Peyer's patch (tissue), 4 donors: ENCODE measurements around the gene DLAT. TPM values are rescaled to one million over a fixed set of nuclear protein-coding genes. Genes with fewer than 3 reads are reported as not detected.

Experiments
- DNase-seq, 3 donors: peaks; one replicate each; pipeline ENCODE4 v3.0.0-alpha.2; 2017 to 2019
- H3K27ac ChIP-seq, 4 donors: fragments of 200-600 bp; sonication (generic); one replicate each; pipeline ENCODE4 v1.5.1; 2016 to 2019
- H3K27me3 ChIP-seq, 2 donors: fragments of 200-600 bp; sonication (generic); one replicate each; pipeline ENCODE4 v1.5.1; 2019
- H3K36me3 ChIP-seq, 3 donors: fragments of 200-600 bp; sonication (generic); one replicate each; pipeline ENCODE4 v1.5.1; 2016 to 2019
- H3K4me1 ChIP-seq, 4 donors: fragments of 200-600 bp; sonication (generic); one replicate each; pipeline ENCODE4 v1.5.1; 2016 to 2019
- H3K4me3 ChIP-seq, 4 donors: fragments of 200-600 bp; sonication (generic); 1 replicate in 3 of 4; 2 replicates in 1 of 4; pipeline ENCODE4 v1.5.1; 2016 to 2019; ENCODE audit warnings: mild to moderate bottlenecking in 1 of 4
- H3K9me3 ChIP-seq, 4 donors: fragments of 200-600 bp; sonication (generic); one replicate each; pipeline ENCODE4 v1.5.1; 2016 to 2019; ENCODE audit warnings: mild to moderate bottlenecking in 1 of 4
- POLR2A ChIP-seq, 2 donors: fragments of 450-650 bp; IDR thresholded peaks; one replicate each; pipeline ENCODE4 v1.5.1; 2017; ENCODE audit warnings: antibody characterized with exemption in 2 of 2, mild to moderate bottlenecking in 2 of 2, moderate library complexity in 2 of 2
- total RNA-seq, 4 donors: library from RNA; depleted of rRNA; stranded (reverse); fragments of >200 nt; gene quantifications; one replicate each; pipeline ENCODE4 v1.1.0, GENCODE V29; 2016
- TF ChIP-seq, protein P1 (sequence below), 6 experiments: fragments of 450-650 bp in 4 of 6; fragments of 200-600 bp in 2 of 6; sonication (generic) in 1 of 6; IDR thresholded peaks; one replicate each; pipeline ENCODE4 v1.5.1; 2017 to 2019; ENCODE audit warnings: antibody characterized with exemption in 6 of 6, mild to moderate bottlenecking in 3 of 6, moderate library complexity in 1 of 6

Gene DLAT
- total RNA-seq = 10 to 100 TPM; 23.2 to 28.6 (median 27.0) TPM

DNA sequence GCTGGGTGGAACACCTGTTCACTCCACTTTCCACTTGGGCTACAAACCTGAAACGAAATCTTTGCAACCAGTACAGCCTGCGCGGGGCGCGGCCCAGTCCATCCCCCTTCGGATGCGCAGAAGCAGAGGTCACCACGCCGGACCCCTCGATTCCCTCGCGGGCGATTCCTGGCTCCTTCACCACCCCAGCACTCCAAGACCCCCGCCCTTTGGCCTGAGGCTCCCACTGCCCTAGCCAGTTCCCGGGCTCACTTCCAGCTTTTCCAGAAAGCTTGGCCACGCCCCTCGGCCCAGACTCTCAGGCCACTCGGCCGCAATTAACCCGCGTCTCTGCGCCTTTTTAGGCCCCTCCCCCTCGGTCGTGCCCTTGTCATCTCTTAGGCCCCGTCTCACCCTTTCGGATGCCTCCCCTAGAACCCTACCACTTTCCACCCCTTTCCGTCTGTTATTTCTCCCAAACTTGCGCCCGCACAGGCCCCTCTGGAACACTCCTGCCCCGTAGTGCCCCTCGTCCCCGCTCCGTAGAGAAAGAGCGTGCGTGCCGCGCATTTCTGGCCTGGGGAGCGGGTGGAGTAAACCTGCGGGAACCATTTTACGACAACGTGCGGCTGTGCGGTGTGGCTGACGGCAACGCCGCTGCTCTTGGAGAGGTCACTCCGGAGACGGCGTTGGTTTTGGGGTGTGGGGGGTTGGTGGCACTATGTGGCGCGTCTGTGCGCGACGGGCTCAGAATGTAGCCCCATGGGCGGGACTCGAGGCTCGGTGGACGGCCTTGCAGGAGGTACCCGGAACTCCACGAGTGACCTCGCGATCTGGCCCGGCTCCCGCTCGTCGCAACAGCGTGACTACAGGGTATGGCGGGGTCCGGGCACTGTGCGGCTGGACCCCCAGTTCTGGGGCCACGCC is at the start of gene DLAT:
DLAT (plus strand) TSS at position 636 of the 906 bp plus-strand sequence; CDS start at position 701, 65 bp downstream.
- no peaks in the 10 kb centered on the region for H3K9me3 ChIP-seq
- H3K4me1 ChIP-seq = peaks cover 0 to 10% (median 0%) of the 10 kb centered on the region in 4 donors
- TF ChIP-seq POLR2A (IDR thresholded peaks at IDR 0.05) = peak; percentile 59 to 63
- TF ChIP-seq, protein P1, sequence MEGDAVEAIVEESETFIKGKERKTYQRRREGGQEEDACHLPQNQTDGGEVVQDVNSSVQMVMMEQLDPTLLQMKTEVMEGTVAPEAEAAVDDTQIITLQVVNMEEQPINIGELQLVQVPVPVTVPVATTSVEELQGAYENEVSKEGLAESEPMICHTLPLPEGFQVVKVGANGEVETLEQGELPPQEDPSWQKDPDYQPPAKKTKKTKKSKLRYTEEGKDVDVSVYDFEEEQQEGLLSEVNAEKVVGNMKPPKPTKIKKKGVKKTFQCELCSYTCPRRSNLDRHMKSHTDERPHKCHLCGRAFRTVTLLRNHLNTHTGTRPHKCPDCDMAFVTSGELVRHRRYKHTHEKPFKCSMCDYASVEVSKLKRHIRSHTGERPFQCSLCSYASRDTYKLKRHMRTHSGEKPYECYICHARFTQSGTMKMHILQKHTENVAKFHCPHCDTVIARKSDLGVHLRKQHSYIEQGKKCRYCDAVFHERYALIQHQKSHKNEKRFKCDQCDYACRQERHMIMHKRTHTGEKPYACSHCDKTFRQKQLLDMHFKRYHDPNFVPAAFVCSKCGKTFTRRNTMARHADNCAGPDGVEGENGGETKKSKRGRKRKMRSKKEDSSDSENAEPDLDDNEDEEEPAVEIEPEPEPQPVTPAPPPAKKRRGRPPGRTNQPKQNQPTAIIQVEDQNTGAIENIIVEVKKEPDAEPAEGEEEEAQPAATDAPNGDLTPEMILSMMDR (IDR thresholded peaks at IDR 0.05) = no peak
- H3K4me3 ChIP-seq = peak within 1 kb of the TSS; percentile 61 to 70 (median 64)
- peak; percentile 86 to 95 (median 92) for DNase-seq
- peak within 1 kb of the TSS; percentile 85 to 91 (median 87) for H3K27ac ChIP-seq
- peaks cover 0 to 28% (median 0%) of the 10 kb centered on the region in 3 donors for H3K36me3 ChIP-seq
- no peaks in the 10 kb centered on the region for H3K27me3 ChIP-seq

DNA sequence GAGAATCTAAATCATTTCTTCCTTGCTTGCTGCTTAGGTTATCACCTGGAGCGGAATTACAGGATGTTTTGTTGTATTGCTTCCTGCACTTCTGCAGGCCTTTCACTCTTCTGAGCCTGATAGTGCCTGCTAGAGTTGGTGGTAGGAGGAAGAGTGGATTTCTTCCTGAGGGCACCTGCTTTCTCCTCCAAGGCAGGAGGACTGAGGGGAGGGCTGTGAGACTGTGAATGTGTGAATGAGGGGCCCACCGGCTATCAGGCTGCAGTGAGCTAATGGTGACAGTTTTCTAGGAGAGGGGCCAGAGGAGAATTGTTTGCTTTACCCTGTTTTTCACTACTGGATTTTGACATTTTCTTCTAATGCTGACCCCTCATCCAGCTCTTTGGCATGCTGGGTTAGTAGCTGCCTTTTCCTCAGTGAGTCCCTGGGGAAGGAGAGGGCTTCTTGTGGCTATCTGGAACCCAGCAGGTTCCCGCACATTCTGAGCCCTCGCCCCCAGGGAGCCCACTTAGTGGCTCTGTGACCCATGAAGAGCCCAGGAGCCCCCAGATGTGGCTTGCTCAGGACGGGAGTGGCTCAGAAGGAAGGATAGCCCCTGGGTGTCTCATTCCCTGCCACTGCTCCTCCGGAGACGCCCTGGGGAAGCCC is 49.0 kb upstream of the DLAT start:
- Histone ChIP-seq H3K4me3 (peak overlapping the region in 1 of 4 donors; percentile 69), H3K27ac (peak overlapping the region; percentile 56 to 81 (median 71)), H3K36me3 (no peaks in the 10 kb centered on the region), H3K27me3 (no peaks in the 10 kb centered on the region), H3K9me3 (no peaks in the 10 kb centered on the region), H3K4me1 (peaks cover 0 to 37% (median 2%) of the 10 kb centered on the region in 4 donors)
- TF ChIP-seq, protein P1 (IDR thresholded peaks at IDR 0.05) = no peak
- no peak for TF ChIP-seq POLR2A (IDR thresholded peaks at IDR 0.05)
- DNase-seq = no peak

DNA sequence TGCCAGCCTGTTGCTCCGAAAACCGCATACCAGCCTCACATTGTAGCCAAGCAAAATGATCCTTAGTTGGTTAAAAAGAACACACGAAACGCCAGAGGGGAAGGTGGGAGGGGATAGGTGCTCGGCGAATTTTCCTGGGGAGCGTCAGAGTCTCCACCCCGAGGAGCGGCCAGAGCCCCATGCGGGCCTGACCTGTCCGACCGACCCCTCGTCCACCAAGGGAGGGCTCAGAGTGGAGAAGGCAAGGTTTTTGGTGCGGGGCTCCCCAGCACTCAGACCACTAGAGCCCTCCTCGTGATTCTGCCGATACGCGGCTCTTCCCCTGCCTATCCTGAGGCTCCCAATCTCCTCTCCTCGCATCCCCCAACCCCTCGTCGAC is 48.5 kb upstream of the DLAT start:
- TF ChIP-seq POLR2A (IDR thresholded peaks at IDR 0.05) = no peak
- TF ChIP-seq, protein P1 (IDR thresholded peaks at IDR 0.05) = no peak
- H3K9me3 ChIP-seq = no peaks in the 10 kb centered on the region
- H3K27me3 ChIP-seq = no peaks in the 10 kb centered on the region
- DNase-seq = no peak
- no peaks in the 10 kb centered on the region for H3K36me3 ChIP-seq
- peaks cover 0 to 37% (median 2%) of the 10 kb centered on the region in 4 donors for H3K4me1 ChIP-seq
- peak overlapping the region; percentile 44 to 69 (median 54) for H3K4me3 ChIP-seq
- peak overlapping the region; percentile 56 to 81 (median 71) for H3K27ac ChIP-seq

DNA sequence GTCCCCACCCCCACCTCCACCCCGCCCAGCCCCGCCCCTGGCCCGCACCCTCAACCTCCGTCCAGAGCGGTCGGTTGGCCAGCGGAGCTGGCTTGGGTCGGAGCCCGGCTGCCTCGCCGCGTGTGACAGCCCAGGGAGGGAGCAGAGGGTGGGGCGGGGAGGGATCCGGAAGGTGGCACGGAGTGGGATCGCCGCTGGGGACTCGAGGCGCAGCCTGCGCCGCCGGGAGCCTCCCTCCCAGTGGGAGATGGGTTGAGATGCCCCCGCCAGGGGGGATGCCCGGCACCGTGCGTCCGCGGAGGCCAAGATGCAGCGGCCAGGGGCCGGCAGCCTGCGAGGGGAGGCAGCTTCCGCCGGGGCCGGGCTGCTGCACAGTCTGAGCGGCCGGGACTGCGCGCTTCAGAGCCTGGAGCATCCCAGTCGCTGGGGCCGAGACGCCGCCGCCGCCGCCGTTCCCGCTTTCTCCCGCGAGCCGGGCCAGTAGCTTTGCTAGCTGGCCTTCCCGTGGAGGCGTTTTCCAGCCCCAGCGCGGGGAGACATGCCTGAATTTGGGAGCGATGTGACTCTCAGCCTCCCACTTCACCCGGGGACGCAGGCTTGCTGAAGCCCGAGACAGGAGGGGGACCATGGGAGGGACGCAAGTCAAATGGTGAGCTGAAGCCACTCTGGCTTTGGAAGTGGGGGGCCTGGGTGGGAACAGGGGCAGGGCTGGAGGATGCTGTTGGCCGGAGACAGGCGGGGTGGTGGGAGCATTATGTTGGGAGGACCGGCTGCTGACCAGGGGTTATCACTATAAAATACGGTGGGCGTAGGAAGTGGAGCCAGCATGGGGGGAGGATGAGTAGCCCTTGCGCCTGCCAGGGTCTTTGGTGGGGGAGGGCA is 47.8 kb upstream of the DLAT start:
- peak overlapping the region; percentile 44 to 69 (median 54) for H3K4me3 ChIP-seq
- TF ChIP-seq POLR2A (IDR thresholded peaks at IDR 0.05) = no peak
- TF ChIP-seq, protein P1 (IDR thresholded peaks at IDR 0.05) = no peak
- no peaks in the 10 kb centered on the region for H3K27me3 ChIP-seq

More for the DNA sequence above, 47.8 kb upstream of the DLAT start:
- Histone ChIP-seq H3K36me3 (no peaks in the 10 kb centered on the region), H3K9me3 (no peaks in the 10 kb centered on the region), H3K4me1 (peaks cover 0 to 37% (median 2%) of the 10 kb centered on the region in 4 donors), H3K27ac (peak overlapping the region; percentile 56 to 81 (median 71))
- DNase-seq = peak in 2 of 3 donors; percentile 65 to 73
